Hepatocyte (in vitro differentiated cells): Measurements from ENCODE around the gene HDAC6.
"Not testable (repeated sequence)": the region's sequence is repeated elsewhere in the genome, so short reads cannot be mapped to it uniquely, and the experiment has no call there.

Source experiments
- EZH2 ChIP-seq: fragments of 200-600 bp; sonication (generic); IDR thresholded peaks from 2 replicates; pipeline ENCODE4 v1.6.1; 2016; ENCODE audit warnings: antibody characterized with exemption, mild to moderate bottlenecking, borderline replicate concordance
- EZH2phosphoT487 ChIP-seq: fragments of 200-600 bp; sonication (generic); IDR thresholded peaks from one replicate; pipeline ENCODE4 v1.6.1; 2018; ENCODE audit warnings: antibody characterized with exemption, mild to moderate bottlenecking, low read depth, moderate library complexity; ENCODE audit not compliant: unreplicated experiment, severe bottlenecking
- TF ChIP-seq, protein P1 (sequence below): fragments of 200-600 bp; sonication (generic); IDR thresholded peaks from 2 replicates; pipeline ENCODE4 v1.5.1; 2016; ENCODE audit warnings: antibody characterized with exemption, mild to moderate bottlenecking; ENCODE audit not compliant: poor library complexity

DNA sequence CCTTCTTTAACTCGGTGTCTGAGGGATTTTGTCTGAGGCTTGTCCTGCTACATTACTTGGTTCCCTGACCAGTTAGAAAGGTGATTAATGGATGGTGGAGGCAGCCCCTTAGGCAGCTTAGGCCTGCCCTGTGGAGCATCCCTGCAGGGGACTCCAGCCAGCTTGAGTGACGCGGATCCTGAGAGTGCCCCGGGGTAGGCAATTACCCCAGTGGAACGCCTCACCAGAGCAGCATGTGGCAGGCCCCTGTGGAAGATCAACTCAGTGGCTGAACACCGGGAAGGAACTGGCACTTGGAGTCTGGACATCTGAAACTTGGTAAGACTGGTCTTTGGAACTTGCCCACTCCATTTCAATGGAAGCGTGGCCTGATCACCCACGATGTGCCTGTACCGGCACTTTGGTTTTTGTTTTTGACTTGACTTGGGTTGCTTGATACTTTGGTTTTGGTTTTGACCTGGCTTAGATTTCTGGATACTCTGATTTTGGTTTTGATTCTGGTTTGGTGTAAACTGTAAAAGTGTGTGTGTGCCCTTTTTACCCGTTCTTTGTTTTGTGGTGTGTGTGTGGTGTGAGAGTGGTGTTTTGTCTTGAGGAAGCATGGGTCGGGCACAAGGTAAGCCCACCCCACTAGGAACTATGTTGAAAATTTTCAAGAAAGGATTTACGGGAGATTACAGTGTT is 52.4 kb downstream of the HDAC6 start:
- TF ChIP-seq, protein P1, sequence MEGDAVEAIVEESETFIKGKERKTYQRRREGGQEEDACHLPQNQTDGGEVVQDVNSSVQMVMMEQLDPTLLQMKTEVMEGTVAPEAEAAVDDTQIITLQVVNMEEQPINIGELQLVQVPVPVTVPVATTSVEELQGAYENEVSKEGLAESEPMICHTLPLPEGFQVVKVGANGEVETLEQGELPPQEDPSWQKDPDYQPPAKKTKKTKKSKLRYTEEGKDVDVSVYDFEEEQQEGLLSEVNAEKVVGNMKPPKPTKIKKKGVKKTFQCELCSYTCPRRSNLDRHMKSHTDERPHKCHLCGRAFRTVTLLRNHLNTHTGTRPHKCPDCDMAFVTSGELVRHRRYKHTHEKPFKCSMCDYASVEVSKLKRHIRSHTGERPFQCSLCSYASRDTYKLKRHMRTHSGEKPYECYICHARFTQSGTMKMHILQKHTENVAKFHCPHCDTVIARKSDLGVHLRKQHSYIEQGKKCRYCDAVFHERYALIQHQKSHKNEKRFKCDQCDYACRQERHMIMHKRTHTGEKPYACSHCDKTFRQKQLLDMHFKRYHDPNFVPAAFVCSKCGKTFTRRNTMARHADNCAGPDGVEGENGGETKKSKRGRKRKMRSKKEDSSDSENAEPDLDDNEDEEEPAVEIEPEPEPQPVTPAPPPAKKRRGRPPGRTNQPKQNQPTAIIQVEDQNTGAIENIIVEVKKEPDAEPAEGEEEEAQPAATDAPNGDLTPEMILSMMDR: not testable (repeated sequence)
- TF ChIP-seq EZH2, EZH2phosphoT487: not testable (repeated sequence)
